HG03558 (cell line): Measurements from ENCODE around the gene VASN.

Source experiments
- ATAC-seq: cut with Tn5 transposase; IDR thresholded peaks from one replicate; pipeline ENCODE4 v1.9.1; 2021; ENCODE audit warnings: moderate number of reproducible peaks; ENCODE audit not compliant: unreplicated experiment; ENCODE audit errors: extremely low read depth

Gene VASN

GRCh38 chr16:4369007-4369733, 2.5 kb upstream of the VASN start:
- no peak for ATAC-seq

DNA sequence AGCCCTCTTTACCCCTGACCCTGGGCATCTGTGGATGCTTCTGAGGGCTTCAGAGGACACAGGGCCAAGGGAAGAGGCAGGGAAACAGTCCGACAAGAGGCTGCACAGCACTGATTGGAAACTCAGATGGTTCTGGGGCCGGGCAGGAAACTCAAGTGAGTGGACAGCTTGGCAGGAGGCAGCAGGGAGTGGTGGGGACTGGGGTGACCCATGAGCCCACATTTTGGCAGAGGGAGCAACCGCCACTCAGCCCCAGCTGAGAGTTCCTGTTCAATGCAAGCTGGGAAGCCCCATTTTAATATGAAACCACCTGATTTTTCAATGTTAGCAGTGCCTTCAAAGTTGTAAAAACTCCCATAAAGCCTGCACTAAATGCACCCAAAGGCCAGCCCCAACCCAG, 1.5 kb upstream of the VASN start:
- no peak for ATAC-seq

GRCh38 chr16:4370570-4371356, 885 bp upstream of the VASN start:
- no peak for ATAC-seq

DNA sequence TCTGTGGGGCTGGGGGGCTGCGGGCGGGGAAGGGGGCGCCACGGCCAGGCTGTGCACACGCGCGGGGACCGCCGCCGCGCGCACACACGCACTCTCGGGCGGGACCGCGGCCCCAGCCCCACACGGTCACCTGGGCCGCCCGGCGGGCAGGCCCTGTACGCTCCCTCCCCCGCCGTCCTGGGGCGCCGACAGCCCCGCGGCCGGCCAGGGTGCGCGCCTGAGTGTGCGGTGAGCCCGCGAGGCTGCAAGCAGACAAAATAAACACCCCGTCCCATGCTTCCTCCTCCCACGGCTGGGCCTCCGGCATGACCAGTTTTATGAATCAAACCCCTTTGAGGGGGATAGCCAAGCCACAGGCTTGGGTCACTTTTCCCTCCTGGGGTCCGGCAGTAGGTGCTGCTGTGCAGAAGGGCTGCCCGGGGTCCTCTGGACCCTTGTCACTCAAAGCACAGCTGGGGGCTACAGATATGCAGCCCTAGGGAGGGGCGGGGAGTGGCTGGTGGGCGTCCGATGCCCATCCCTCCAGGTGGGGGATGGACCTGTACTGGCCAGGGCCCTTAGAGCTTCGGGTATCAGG, 441 bp downstream of the VASN start:
- no peak for ATAC-seq

DNA sequence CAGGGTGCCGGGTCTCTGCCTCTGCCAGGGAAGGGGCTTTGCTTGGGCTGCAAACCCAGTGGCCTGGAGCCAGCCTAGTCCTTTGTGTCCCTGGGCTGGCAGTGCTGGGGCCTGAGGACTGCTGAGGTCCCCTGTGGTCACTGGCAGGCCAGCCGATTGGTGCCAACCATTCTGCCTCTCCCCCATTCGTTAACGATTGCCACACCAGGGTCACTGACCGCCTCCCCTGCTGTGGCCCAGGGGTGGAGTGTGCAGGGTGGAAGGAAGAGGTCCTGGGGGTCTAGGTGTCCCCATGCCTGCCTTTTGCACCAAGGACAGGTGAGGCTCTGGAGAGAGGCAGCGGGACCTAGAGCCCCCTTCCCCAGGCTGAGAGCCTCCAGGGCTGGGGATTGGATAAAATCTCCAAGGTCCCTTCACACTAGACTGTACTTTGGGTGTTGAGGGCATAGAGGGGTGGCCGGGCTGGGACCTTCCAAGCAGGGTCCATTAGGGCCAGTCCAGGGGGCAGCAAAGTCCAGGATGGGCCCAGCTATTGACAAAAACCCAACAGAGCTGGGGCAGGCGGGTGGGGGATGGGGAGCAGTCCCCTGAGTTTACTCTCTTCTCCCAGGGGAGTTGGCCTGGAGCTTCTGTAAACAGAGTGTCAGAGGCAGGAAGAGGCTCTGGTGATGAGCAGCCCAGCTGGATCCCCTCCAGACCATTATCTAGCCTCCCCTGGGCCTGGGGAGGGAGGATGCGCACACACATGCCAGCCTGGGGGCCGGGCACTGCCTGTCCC, 1.1 kb downstream of the VASN start:
- no peak for ATAC-seq

GRCh38 chr16:4373356-4373908, 1.8 kb downstream of the VASN start:
- ATAC-seq: no peak

DNA sequence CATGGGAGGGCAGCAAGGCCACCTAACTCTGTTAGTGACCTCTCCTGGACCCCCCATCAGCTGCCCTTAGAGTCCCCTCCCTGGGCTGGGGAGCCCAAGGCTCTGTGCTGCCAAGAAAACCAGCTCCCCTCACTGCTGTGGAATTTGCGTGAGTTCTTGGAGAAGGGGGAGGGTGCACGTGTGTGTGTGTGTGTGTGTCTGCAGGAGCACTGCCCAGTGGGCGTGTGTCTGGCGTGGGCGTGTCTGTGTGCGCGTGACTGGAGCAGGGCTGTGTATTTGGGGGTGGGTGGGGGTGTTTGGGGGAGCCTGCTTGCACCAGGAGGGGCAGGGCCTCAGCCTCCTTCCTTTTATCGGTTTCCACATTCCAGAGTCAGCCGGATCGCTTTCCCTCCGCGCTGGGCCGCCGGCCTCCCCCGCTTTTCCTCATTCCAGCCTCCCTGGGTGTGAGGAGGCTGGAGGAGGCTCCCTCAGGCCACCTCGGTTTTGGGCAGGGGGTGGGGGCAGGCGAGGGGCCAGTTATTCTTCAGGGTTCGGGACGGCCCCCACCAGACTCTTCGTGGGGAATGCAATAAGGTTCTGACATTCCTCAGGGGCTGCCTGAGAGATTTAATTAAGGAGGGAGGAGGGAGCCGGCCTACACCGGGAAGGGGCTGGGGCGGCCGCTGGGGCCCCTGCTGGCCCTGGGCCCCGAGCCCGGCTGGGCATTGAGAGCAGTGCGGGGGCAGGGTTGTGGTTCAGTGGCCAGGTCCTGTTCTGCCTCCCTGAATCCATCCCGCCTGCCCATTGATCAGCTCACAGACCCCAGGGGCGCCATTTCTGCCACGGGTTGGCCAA, 2.5 kb downstream of the VASN start:
- ATAC-seq: no peak

GRCh38 chr16:4375717-4376116, 4.1 kb downstream of the VASN start:
- no peak for ATAC-seq

- ATAC-seq: no peak
Observed at GRCh38 chr16:4376126-4376892, 4.7 kb downstream of the VASN start.

GRCh38 chr16:4376893-4377572, 5.4 kb downstream of the VASN start:
- ATAC-seq: no peak

DNA sequence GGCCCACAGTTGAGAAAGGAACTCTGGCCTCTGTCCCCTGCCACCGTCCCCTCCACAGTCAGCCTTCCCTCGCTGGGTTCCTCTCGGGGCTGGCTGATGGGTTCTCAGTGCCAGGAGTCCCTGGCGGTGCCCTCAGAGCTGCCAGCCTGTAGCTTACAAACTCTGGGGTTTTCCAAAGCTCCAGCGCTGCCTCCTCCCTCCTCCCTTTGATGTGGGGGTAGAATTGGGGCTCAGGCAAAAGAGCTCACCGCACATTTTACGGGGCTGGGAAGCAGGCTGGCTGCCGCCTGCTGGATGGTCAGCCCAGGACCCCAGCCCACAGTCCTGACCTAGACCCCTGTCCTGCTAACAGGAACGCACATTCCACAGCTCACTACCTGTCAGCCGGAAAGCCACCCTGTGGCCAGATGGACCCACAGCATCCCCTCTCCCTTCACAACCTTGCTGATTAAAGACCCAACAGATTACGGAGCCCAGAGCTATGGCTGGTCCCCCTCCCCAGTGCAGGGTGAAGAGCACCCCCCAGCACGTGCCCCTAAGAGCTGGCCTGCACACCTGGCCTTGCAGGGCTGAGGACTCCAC, 6.0 kb downstream of the VASN start:
- ATAC-seq: no peak

DNA sequence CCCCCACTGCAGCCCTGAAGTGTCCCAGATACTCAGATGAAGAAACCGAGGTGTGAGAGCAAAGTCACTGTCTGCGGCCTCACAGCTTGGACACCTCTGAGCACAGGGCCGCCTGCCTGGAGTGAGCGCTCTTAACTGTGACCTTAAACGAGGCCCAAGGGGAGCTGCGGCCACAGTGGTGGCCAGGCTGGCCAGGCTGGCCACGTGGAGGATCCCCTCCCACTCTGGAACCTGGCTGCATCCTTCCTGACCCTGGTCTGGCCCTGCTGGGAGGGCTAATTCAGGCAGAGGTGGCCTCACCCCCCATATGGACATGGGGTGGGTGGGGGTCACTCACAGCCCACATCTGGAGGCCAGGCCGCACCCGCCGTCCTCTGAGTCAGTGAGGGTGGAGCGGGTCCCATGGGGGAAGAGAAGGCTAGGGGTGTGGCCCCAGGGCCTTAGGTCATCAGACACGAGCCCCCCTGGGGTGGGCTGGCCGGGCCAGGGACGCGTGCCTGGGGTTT, 6.6 kb downstream of the VASN start:
- no peak for ATAC-seq

DNA sequence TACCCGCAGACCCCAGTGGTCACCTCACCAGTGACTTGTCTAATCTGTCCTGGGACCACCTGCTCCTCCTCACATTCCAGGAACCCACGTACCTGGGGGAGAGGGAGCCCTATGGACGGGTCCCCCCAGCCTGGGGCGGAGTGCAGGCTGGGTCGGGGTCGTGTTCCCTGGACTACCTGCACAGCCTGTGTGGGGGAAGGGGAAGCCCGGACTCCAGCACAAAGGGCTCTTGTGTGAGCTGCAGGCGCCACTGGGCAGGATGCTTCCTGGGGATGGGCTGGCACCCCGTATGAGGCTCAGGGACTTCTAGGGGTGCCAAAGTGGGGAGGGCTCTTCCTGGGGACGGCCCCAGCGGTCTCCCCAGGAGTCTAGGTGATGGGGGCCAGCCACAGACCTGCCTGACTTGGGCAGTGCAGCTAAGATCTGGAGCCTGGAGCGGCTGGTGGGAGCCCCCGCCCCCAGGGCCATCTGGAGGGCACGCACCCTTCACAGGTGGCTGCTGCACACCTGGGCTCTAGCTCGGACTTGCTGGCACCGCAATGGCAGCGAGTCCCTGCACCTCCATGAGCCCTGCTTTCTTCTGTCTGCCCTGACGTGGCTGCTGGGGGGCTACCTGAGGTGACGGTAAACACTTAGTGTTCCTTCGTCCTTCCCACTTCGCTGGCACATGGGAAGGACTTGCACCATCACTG, 7.5 kb downstream of the VASN start:
- no peak for ATAC-seq

DNA sequence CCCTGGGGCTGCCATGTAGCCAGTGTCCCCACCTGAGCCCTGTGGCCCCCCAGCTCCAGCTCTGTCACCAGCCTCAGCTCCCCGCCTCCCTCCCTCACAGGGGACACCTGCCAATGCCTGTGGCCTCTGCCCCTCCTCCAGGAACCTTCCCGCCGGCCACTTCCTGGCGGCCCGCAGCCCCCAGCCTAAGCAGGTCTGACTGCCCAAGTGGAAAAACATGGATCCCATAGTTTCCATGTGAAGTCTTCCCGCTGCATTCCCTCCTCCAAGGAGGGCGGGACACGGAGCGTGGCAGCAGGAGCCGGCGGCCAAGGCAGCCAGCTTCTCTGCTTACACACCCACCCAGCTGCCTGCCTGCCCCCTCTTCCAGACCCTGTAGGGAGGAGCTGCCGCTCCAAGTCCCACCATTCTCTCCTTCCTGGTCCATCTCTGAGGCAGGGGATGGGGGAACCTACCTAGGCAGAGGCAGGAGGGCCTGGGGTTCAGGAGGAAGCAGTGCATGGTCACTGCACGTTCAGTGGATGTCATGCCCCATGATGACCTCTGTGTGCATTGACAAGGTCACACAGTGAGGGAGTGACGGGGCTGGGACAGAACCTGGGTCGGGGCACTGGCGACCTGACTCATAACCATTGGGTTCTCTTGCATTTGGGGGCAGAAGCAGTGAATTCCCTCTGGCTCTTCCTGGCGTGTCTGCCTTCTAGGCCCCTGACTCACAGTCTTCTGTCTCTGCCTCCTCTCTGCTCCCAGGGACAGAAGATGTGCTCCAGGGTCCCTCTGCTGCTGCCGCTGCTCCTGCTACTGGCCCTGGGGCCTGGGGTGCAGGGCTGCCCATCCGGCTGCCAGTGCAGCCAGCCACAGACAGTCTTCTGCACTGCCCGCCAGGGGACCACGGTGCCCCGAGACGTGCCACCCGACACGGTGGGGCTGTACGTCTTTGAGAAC, 8.7 kb downstream of the VASN start:
- ATAC-seq: no peak

- no peak for ATAC-seq
Observed at GRCh38 chr16:4381072-4381934, 9.7 kb downstream of the VASN start.
